GM10248 (cell line): ENCODE results near the gene MICB.

Source experiments
- CTCF ChIA-PET: fragments of 300-600 bp; sonication (Branson Sonifier 250); formaldehyde crosslinking; extraction: SDS; loops from one replicate; lab custom pipeline; 2021; ENCODE audit warnings: antibody characterized with exemption; lab: Yijun Ruan, JAX
- POLR2A ChIA-PET: fragments of 350-650 bp; sonication (Branson Sonifier 250); formaldehyde crosslinking; extraction: SDS; loops from one replicate; lab custom pipeline; 2020; ENCODE audit warnings: antibody characterized with exemption; lab: Yijun Ruan, JAX
- DNase-seq: peaks from one replicate; pipeline ENCODE4 v3.0.0; 2012; ENCODE audit errors: extremely low spot score
- TF ChIP-seq, protein P1 (sequence below): IDR thresholded peaks from 2 replicates; pipeline ENCODE4 v1.5.1; 2012; ENCODE audit warnings: mild to moderate bottlenecking, low read depth; ENCODE audit errors: extremely low read depth, missing control alignments, control extremely low read depth

The MICB gene

DNA sequence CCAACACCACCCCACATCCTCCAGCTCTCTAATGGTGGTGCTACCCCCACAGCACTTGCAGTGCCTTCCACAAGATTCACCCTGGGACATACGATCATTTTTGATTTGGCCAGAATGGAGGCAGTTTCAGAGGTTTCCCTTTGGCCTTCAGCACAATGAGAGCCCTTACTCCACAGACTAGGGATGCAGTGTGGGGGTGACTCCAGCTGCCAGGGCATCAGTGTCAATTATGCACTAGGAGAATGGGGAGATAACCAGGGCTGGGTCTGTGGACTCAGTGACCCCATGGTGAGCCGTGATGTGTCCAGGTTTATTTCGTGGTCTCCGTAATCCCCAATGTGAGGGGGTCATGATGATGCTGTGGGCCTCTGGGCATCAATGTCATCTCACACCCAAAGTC lies 31.5 kb upstream of the MICB start:
- CTCF ChIA-PET = interaction anchor here (0.9 to 1.3 kb wide), 3 partner anchors 26 to 100 kb away, joined by 3 read pairs; no protein-coding TSS in a partner anchor
- DNase-seq = no peak
- TF ChIP-seq, protein P1, sequence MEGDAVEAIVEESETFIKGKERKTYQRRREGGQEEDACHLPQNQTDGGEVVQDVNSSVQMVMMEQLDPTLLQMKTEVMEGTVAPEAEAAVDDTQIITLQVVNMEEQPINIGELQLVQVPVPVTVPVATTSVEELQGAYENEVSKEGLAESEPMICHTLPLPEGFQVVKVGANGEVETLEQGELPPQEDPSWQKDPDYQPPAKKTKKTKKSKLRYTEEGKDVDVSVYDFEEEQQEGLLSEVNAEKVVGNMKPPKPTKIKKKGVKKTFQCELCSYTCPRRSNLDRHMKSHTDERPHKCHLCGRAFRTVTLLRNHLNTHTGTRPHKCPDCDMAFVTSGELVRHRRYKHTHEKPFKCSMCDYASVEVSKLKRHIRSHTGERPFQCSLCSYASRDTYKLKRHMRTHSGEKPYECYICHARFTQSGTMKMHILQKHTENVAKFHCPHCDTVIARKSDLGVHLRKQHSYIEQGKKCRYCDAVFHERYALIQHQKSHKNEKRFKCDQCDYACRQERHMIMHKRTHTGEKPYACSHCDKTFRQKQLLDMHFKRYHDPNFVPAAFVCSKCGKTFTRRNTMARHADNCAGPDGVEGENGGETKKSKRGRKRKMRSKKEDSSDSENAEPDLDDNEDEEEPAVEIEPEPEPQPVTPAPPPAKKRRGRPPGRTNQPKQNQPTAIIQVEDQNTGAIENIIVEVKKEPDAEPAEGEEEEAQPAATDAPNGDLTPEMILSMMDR = no peak
- POLR2A ChIA-PET = interaction anchor here (1.3 kb wide), 1 partner anchor 10 kb away, joined by 4 read pairs; no protein-coding TSS in a partner anchor

DNA sequence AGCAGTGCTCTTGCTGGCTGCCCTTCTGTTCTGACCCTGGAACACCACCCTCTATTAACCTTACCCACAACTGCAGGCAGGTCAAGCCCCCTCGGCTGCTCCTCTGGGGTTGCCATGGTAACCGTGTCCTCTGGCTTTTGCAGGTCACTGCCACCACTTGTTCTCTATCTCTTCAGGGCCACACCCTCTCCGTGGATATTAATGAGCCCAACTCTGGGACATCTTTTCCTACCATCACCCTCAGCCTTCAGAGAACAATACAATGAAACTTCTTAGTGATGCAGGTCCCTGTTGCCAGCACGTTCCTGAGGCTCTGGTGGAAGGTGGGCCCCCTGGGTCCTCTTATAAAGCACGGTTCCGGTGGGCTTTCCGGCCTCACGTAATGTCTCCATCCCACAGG lies 30.8 kb upstream of the MICB start:
- no peak for DNase-seq
- TF ChIP-seq, protein P1 = no peak
- CTCF ChIA-PET = interaction anchor here (1.5 kb wide), 1 partner anchor 25 kb away, joined by 4 read pairs; no protein-coding TSS in a partner anchor
- POLR2A ChIA-PET = no interaction called here

DNA sequence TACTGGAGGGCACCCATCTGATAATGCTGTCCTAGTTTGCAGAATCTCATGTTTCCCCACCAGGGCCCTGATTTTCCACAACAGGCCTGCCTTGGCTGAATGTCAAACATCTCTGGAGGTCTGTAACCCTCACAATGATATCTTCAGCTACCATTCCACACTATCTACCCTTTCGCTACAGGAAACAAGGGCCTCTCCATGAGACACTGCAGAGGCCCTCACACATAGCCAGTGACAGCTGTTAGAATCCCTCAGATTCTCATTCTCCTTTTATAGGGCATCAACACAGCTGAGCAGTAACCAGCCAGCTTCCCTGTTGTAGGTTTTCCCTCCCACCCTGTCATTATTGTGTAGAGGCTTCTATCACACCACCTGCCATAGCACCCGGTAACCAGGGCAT lies 29.6 kb upstream of the MICB start:
- POLR2A ChIA-PET = no interaction called here
- CTCF ChIA-PET = interaction anchor here (1.0 to 1.9 kb wide), 6 partner anchors 10 to 83 kb away, joined by 3 to 5 read pairs (median 4); no protein-coding TSS in a partner anchor

DNA sequence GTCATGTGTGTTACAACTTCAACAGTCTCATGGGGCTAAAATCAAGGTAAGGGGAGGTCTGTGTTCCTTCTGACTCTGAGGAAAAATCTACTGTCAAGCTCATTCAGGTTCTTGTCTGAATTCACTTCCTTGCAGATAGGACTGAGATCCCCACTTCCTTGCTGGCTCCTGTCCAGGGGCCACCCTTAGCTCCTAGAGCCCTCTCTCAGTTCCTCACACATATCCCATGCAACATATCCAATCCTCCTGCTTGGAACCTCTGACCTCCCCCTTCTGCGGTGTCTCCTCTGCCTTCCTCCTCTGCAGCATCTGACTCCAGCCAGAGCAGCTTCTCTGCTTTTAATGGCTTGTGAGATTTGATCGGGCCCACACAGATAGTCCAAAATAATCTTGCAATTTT lies 27.1 kb upstream of the MICB start:
- ChIA-PET POLR2A (interaction anchor here (0.6 to 1.6 kb wide), 2 partner anchors 62 to 67 kb away, joined by 3 read pairs; partner anchors contain the start of gene MICA), CTCF (interaction anchor here (0.9 kb wide), 1 partner anchor 126 kb away, joined by 3 read pairs; no protein-coding TSS in a partner anchor)
- DNase-seq = no peak
- TF ChIP-seq, protein P1 = no peak

More for the DNA sequence above, 29.6 kb upstream of the MICB start:
- TF ChIP-seq, protein P1 = no peak
- DNase-seq = no peak

DNA sequence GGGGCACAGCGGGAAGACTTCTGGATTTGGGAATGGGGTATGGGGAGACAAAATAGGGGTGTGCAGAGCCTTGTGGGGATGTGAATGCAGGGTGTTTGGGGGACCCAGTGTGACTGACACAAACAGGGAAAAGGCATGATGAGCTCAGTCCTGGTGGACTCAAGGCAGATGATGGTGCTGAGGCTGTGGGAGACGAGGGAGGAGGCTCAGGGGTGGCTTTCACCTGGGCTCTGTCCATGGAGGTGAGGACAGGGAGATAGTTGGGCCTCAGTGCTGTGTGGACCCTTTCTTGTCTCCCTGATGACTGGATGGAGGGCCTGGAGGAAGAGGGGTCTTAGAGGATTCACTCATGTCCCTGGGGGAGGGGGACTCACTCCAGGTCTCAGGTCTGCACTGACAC lies 26.2 kb upstream of the MICB start:
- TF ChIP-seq, protein P1 = no peak

DNA sequence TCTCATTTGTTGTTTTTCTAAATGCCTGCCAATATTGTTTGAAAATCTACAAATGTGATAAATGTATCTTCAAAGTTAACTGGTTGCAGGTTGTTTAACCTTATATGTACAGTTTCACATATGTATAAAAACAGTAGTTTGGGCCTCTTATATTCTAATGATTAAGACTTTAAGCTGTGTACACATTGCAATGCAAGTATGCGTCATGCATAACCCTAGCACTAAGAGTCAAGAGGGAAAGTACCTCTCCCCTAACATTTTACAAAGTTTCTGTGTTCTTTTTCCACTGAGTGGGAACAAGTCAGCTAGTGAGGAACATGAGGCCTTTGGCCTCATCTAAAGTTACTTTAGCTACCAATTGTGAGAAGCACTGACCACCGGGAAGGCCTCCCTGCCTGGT lies 25.7 kb upstream of the MICB start:
- DNase-seq = no peak
- TF ChIP-seq, protein P1 = no peak
- CTCF ChIA-PET = interaction anchor here (2.2 kb wide), 1 partner anchor 30 kb away, joined by 6 read pairs; no protein-coding TSS in a partner anchor
- POLR2A ChIA-PET = no interaction called here

More for the DNA sequence above, 26.2 kb upstream of the MICB start:
- ChIA-PET CTCF (interaction anchor here (2.2 kb wide), 1 partner anchor 29 kb away, joined by 6 read pairs; no protein-coding TSS in a partner anchor), POLR2A (no interaction called here)
- no peak for DNase-seq
